Fibroblast of the aortic adventitia (primary cell): ENCODE results near the gene HARS1. TPM values are rescaled to one million over a fixed set of nuclear protein-coding genes. Genes with fewer than 3 reads are reported as not detected.
"Not testable (repeated sequence)": the region's sequence is repeated elsewhere in the genome, so short reads cannot be mapped to it uniquely, and the experiment has no call there.

Source experiments
- DNase-seq: peaks from one replicate; pipeline ENCODE4 v3.0.0-alpha.2; 2010; ENCODE audit warnings: low read depth
- H3K4me3 ChIP-seq: 2 replicates; pipeline ENCODE4 v1.5.1; 2011; ENCODE audit warnings: low read depth, mild to moderate bottlenecking, control low read depth, low read length, moderate library complexity
- total RNA-seq: library from RNA; depleted of rRNA; stranded (reverse); fragments of >200 nt; gene quantifications from 2 replicates; pipeline ENCODE4 v1.2.3, GENCODE V29; 2012; ENCODE audit warnings: low replicate concordance
- TF ChIP-seq, protein P1 (sequence below): IDR thresholded peaks from 2 replicates; pipeline ENCODE4 v1.5.1; 2011; ENCODE audit warnings: mild to moderate bottlenecking, low read length, control low read depth, inconsistent platforms; ENCODE audit not compliant: insufficient read depth

The HARS1 gene
- total RNA-seq, 1 donor: 52.2 TPM

DNA sequence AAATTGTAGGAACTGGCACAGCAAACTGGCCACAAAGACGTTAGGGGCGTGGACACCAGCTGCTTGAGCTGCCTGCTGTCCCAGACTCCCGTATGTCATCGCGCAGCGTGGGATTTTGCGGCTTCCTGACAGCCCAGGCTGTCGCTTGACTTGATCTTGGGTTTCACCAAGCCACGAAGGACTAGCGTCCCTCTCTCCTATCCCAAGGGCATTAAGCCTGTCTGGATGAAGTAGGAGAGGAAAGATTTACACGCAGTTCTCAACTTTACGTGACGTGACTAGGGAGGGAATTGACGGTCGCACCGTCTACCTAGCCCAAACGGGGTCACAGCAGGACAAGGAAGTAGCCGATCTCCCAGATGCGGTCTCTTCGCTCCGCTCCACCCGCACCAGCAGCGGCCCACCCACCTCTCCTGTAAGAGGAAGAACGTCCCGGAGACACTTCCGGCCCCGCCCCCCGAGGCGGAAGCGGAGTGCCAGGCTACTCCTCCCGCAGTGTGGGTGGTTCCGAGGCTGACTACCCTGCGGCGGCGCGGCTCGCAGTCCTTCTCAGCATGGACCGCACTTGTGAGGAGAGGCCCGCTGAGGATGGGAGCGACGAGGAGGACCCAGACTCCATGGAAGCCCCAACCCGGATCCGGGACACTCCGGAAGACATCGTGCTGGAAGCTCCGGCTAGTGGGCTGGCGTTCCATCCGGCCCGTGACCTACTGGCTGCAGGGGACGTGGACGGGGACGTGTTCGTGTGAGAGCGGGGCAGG lies 26.6 kb downstream of the HARS1 start, which contains the start of gene WDR55:
Gene WDR55, plus strand, starts transcription at position 546 of the 761 bp plus-strand sequence. Its CDS starts 9 bp downstream, at position 555.
- peak within 1 kb of the TSS; percentile 99 for H3K4me3 ChIP-seq
- peak; percentile 87 for DNase-seq
- TF ChIP-seq, protein P1, sequence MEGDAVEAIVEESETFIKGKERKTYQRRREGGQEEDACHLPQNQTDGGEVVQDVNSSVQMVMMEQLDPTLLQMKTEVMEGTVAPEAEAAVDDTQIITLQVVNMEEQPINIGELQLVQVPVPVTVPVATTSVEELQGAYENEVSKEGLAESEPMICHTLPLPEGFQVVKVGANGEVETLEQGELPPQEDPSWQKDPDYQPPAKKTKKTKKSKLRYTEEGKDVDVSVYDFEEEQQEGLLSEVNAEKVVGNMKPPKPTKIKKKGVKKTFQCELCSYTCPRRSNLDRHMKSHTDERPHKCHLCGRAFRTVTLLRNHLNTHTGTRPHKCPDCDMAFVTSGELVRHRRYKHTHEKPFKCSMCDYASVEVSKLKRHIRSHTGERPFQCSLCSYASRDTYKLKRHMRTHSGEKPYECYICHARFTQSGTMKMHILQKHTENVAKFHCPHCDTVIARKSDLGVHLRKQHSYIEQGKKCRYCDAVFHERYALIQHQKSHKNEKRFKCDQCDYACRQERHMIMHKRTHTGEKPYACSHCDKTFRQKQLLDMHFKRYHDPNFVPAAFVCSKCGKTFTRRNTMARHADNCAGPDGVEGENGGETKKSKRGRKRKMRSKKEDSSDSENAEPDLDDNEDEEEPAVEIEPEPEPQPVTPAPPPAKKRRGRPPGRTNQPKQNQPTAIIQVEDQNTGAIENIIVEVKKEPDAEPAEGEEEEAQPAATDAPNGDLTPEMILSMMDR: no peak

- TF ChIP-seq, protein P1: no peak
- H3K4me3 ChIP-seq: peak overlapping the region; percentile 99
- DNase-seq: no peak
Measured at GRCh38 chr5:140664030-140664358, 27.2 kb downstream of the HARS1 start.

DNA sequence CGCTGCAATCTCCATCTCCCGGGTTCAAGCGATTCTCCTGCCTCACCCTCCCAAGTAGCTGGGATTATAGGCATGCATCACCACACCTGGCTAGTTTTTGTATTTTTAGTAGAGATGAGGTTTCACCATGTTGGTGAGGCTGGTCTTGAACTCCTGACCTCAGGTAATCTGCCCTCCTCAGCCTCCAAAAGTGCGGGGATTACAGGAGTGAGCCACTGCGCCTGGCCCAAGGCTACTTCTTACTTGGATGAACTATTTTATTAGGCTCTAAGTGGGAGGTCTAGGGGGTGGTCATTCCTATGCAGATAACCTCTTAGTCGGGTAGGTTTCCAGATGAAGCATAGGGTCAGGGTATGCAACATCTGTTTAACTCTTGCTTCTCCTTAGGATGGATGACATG lies 30.8 kb downstream of the HARS1 start:
- not testable (repeated sequence) for DNase-seq

DNA sequence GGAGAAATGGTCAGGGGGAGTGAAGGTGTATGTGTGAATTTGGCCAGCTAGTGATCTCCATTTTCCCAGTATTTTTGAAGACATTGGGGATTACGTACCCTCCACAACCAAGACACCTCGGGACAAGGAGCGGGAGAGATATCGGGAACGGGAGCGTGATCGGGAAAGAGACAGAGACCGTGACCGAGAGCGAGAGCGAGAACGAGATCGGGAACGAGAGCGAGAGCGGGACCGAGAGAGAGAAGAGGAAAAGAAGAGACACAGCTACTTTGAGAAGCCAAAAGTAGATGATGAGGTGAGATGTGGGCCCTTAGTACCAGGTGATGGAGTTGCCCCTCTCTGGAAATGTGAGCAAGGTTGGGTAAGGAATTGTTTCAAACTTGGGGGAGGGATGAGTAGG lies 32.3 kb downstream of the HARS1 start:
- TF ChIP-seq, protein P1: no peak
- DNase-seq: no peak
- H3K4me3 ChIP-seq: no peak overlapping the region

More for the DNA sequence above, 30.8 kb downstream of the HARS1 start:
- H3K4me3 ChIP-seq: not testable (repeated sequence)

DNA sequence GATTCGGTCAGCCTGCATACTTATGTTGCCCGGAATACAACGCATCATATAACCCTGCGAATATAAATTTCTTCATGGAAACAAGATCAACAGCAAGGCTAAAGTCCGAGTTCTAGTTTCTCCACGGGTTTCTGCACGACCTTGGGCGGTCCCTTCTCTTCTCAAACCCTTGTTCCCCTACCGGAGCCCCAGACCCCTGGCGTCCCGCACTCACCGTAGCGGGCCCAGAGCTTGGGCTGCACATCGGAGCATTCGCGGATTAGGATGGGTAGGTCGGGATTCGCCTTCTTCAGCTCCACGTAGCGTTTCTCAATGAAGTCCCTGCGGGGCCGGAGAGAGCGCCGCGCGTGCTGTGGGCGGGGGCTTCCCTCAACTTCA lies 44.1 kb downstream of the HARS1 start:
- DNase-seq: no peak
- peak overlapping the region; percentile 93 for H3K4me3 ChIP-seq
- TF ChIP-seq, protein P1: no peak

DNA sequence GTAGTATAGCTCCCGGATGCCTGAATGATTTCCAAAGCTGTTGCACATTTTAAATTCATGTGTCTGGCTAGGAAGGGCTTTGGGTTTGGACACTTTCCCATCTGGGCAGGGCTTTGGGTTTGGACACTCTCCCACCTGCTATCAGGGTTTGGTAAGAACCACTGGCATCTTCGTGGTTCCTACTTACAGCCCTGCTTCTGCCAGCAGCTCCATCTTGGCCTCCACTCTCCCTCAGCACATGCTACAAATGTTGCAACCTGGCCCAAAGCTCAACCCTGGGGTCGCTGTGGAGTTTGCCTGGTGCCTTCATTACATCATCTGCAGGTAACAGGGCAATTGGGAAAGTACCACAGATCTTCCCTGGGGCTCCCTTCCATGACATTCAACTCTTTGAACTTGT lies 48.5 kb downstream of the HARS1 start:
- H3K4me3 ChIP-seq: no peak overlapping the region
- TF ChIP-seq, protein P1: no peak
- peak; percentile 95 for DNase-seq

DNA sequence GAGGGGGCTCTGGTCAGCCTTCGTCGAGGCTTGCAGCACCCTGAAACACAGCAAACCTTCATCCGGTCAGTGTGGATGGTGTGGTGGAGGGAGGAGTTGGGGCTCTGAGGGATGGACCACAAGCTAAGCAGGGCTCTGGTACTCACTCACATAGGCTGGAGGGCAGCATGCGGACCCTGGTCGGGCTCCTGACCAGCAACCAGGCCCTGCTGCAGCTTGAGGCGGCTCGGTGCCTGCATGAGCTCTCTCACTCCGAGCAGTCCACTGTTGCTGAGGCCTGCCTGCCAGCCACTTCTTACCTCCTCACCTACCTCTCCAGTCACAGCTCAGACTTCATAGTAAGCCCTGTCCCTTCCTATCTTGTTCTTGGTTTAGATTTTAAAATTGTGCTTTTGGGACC lies 49.5 kb downstream of the HARS1 start:
- TF ChIP-seq, protein P1: no peak
- no peak overlapping the region for H3K4me3 ChIP-seq
- DNase-seq: no peak
